GM12801 (cell line): ENCODE measurements around the gene ITPR1.

Experiments
- TF ChIP-seq, protein P1 (sequence below): IDR thresholded peaks from one replicate; pipeline ENCODE4 v1.5.1; 2011; ENCODE audit warnings: control low read depth; ENCODE audit not compliant: insufficient read length; ENCODE audit errors: extremely low read depth

The ITPR1 gene

GRCh38 chr3:4887177-4887576, 394.0 kb downstream of the ITPR1 start:
- TF ChIP-seq, protein P1, sequence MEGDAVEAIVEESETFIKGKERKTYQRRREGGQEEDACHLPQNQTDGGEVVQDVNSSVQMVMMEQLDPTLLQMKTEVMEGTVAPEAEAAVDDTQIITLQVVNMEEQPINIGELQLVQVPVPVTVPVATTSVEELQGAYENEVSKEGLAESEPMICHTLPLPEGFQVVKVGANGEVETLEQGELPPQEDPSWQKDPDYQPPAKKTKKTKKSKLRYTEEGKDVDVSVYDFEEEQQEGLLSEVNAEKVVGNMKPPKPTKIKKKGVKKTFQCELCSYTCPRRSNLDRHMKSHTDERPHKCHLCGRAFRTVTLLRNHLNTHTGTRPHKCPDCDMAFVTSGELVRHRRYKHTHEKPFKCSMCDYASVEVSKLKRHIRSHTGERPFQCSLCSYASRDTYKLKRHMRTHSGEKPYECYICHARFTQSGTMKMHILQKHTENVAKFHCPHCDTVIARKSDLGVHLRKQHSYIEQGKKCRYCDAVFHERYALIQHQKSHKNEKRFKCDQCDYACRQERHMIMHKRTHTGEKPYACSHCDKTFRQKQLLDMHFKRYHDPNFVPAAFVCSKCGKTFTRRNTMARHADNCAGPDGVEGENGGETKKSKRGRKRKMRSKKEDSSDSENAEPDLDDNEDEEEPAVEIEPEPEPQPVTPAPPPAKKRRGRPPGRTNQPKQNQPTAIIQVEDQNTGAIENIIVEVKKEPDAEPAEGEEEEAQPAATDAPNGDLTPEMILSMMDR: no peak

DNA sequence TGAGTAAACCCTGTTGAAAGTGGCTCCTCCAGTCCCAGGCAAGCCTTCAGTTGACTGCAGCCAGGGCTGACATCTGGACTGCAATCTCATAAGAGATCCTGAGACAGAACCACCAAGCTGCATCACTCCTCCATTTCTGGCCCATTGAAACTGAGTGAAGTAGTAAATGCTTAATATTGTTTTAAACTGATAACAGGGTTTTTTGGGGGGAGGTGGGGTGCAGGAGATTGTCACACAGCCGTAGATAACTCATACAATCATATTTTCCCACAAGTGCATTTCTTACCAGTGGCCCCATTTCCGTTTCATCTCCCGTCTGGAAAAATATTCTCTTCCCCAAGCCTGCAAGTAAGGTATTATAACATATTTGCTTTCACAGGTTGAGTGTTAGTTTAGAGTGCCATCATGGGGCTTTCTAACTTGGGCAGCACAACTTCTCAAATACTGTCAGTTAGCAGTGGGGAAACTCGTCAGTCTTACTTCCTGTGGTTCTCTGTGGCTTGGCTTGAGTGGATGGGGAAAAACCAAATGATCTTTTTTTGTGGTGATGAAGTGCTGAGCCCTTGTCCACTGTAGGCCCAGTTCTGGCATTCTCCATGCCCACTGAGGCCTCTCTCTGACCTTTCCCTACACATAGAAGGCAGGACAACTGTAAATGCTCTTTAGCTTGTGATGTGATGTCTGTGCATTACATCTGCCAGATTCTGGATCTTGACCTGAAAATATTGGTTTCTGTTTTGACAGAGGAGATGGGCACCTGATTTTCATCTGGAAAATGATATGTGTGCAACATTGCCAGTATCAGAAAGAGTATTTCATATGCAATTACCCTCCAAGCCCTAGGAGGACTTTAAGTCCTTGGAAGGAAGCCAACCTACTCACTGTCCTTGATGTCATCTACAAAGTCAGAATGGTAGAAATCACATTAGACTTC, 396.0 kb downstream of the ITPR1 start:
- TF ChIP-seq, protein P1: no peak

GRCh38 chr3:4889896-4890295, 396.7 kb downstream of the ITPR1 start:
- TF ChIP-seq, protein P1: no peak

GRCh38 chr3:4894891-4895530, 401.9 kb downstream of the ITPR1 start:
- TF ChIP-seq, protein P1: no peak

- TF ChIP-seq, protein P1: no peak
Observed at GRCh38 chr3:4895838-4896237, 402.7 kb downstream of the ITPR1 start.
